CD14-positive monocyte (primary cell): ENCODE measurements around the gene APOL3. TPM values are rescaled to one million over a fixed set of nuclear protein-coding genes. Genes with fewer than 3 reads are reported as not detected.

Source experiments
- DNase-seq, 3 donors: peaks; one replicate each; pipeline ENCODE4 v3.0.0-alpha.2; 2011 to 2022
- H2AFZ ChIP-seq: 2 replicates; pipeline ENCODE4 v1.6.0; 2012; ENCODE audit warnings: mild to moderate bottlenecking, low read depth, low read length, inconsistent platforms; ENCODE audit not compliant: insufficient read depth, poor library complexity, severe bottlenecking
- H3K27ac ChIP-seq, 2 donors: 1 replicate in 1 of 2; 2 replicates in 1 of 2; pipeline ENCODE4 v1.5.1; 2012 to 2013; ENCODE audit warnings: low read length in 2 of 2, control low read depth in 1 of 2, inconsistent platforms in 1 of 2, low read depth in 1 of 2, mild to moderate bottlenecking in 1 of 2
- H3K27me3 ChIP-seq, 2 donors: one replicate each; pipeline versions ENCODE4 v1.6.0 to v1.6.1; 2011 to 2013; ENCODE audit warnings: low read length in 2 of 2; ENCODE audit not compliant: control insufficient read depth in 2 of 2, insufficient read depth in 2 of 2
- H3K36me3 ChIP-seq, 2 donors: replicated peaks in 1 of 2; 1 replicate in 1 of 2; 2 replicates in 1 of 2; pipeline versions ENCODE4 v1.5.1 to v1.6.1; 2012 to 2013; ENCODE audit warnings: low read length in 2 of 2, control low read depth in 1 of 2, inconsistent platforms in 1 of 2, mild to moderate bottlenecking in 1 of 2; ENCODE audit not compliant: insufficient read depth in 2 of 2, control insufficient read depth in 1 of 2
- H3K4me1 ChIP-seq, 2 donors: 1 replicate in 1 of 2; 2 replicates in 1 of 2; pipeline versions ENCODE4 v1.5.1 to v1.6.1; 2012 to 2013; ENCODE audit warnings: low read length in 2 of 2, control low read depth in 1 of 2, inconsistent platforms in 1 of 2, mild to moderate bottlenecking in 1 of 2, moderate library complexity in 1 of 2; ENCODE audit not compliant: insufficient read depth in 2 of 2, control insufficient read depth in 1 of 2
- H3K4me2 ChIP-seq: replicated peaks from 2 replicates; pipeline ENCODE3; 2012; ENCODE audit warnings: low read length, moderate library complexity, mild to moderate bottlenecking; ENCODE audit not compliant: poor library complexity, severe bottlenecking; ENCODE audit errors: extremely low read depth
- H3K4me3 ChIP-seq, 3 experiments: fragments of 200-600 bp in 1 of 3; sonication (generic) in 1 of 3; replicated peaks in 1 of 3; 1 replicate in 2 of 3; 2 replicates in 1 of 3; pipeline ENCODE4 v1.5.1; 2011 to 2013; ENCODE audit warnings: low read length in 3 of 3, mild to moderate bottlenecking in 3 of 3, control low read depth in 2 of 3, low read depth in 2 of 3, inconsistent platforms in 1 of 3, moderate library complexity in 1 of 3
- H3K79me2 ChIP-seq: 2 replicates; pipeline ENCODE4 v1.6.0; 2012; ENCODE audit warnings: mild to moderate bottlenecking, control low read depth, inconsistent platforms, low read length, moderate library complexity; ENCODE audit not compliant: insufficient read depth
- H3K9ac ChIP-seq: 2 replicates; pipeline ENCODE4 v1.6.0; 2017; ENCODE audit warnings: low read length, mild to moderate bottlenecking; ENCODE audit not compliant: insufficient read depth, poor library complexity, severe bottlenecking
- H3K9me3 ChIP-seq, 2 donors: replicated peaks in 1 of 2; 1 replicate in 1 of 2; 2 replicates in 1 of 2; pipeline versions ENCODE4 v1.5.1 to v1.6.1; 2012 to 2013; ENCODE audit warnings: low read length in 2 of 2, control low read depth in 1 of 2; ENCODE audit not compliant: control insufficient read depth in 1 of 2, insufficient read depth in 1 of 2
- H4K20me1 ChIP-seq: 2 replicates; pipeline ENCODE4 v1.6.0; 2012; ENCODE audit warnings: mild to moderate bottlenecking, low read length, control low read depth, moderate library complexity; ENCODE audit not compliant: insufficient read depth
- H3K27ac Mint-ChIP-seq, 7 donors: one replicate each; pipeline ENCODE4 v1.8.0; 2020; ENCODE audit warnings: mild to moderate bottlenecking in 7 of 7, mixed read lengths in 7 of 7, moderate library complexity in 6 of 7, inconsistent platforms in 2 of 7
- H3K27me3 Mint-ChIP-seq, 3 donors: one replicate each; pipeline ENCODE4 v1.8.0; 2021 to 2022; ENCODE audit warnings: low read depth in 3 of 3, mild to moderate bottlenecking in 3 of 3, mixed read lengths in 3 of 3, moderate library complexity in 3 of 3, inconsistent platforms in 1 of 3
- H3K36me3 Mint-ChIP-seq, 2 donors: one replicate each; pipeline ENCODE4 v1.8.0; 2020; ENCODE audit warnings: mixed read lengths in 2 of 2, inconsistent platforms in 1 of 2, mild to moderate bottlenecking in 1 of 2
- H3K4me1 Mint-ChIP-seq: one replicate; pipeline ENCODE4 v1.8.0; 2020; ENCODE audit warnings: mild to moderate bottlenecking, mixed read lengths
- H3K4me3 Mint-ChIP-seq, 2 donors: one replicate each; pipeline ENCODE4 v1.8.0; 2020; ENCODE audit warnings: mild to moderate bottlenecking in 2 of 2, mixed read lengths in 2 of 2, moderate library complexity in 1 of 2
- H3K9me3 Mint-ChIP-seq, 7 donors: one replicate each; pipeline ENCODE4 v1.8.0; 2020 to 2022; ENCODE audit warnings: mixed read lengths in 7 of 7, mild to moderate bottlenecking in 6 of 7, moderate library complexity in 6 of 7, inconsistent platforms in 2 of 7
- WGBS: methylation state at CpG from one replicate; pipeline ENCODE4 v1.1.5; 2013; ENCODE audit warnings: missing lambda C conversion rate; ENCODE audit not compliant: insufficient coverage; 5-methylcytosine and 5-hydroxymethylcytosine counted together
- intact Hi-C, 2 donors: fragments of 100-400 bp; cut with micrococcal nuclease; formaldehyde crosslinking; loops; one replicate each; pipeline versions ENCODE4 v1.15.0 to v1.15.1; 2023
- polyA plus RNA-seq, 3 donors: library from polyadenylated mRNA; depleted of rRNA in 1 of 3; unstranded in 2 of 3; stranded (reverse) in 1 of 3; fragments of 300-500 nt in 2 of 3; fragments of >200 nt in 1 of 3; fragmentation: Illumina TruSeq in 2 of 3; gene quantifications; 1 replicate in 2 of 3; 2 replicates in 1 of 3; pipeline ENCODE4 v1.2.3, GENCODE V29; 2012 to 2021
- TF ChIP-seq, protein P1 (sequence below): fragments of 200-600 bp; IDR thresholded peaks from one replicate; pipeline ENCODE4 v1.8.0; 2022; ENCODE audit warnings: antibody characterized with exemption, mild to moderate bottlenecking

APOL3 gene
- polyA plus RNA-seq, 3 donors = 39.9 to 97.0 (median 61.3) TPM

DNA sequence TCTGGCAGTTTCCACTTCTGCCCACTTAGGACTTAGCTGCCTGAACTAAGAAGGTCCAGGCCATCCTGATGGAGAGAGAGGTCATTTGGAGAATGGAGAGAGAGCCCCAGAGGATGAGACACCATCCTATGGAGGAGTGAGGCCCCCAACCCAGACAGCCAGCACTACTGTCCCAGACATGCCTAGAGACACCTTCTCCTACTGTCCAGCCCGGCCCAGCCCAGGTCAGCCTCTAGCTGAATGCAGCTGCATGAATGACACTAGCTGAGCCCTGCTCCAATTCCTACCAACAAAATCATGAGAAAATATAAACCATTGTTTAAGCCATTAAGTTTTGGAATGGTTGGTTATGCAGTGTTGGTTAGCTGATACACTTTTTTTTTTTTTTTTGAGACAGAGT, 47.4 kb downstream of the APOL3 start:
- TF ChIP-seq, protein P1, sequence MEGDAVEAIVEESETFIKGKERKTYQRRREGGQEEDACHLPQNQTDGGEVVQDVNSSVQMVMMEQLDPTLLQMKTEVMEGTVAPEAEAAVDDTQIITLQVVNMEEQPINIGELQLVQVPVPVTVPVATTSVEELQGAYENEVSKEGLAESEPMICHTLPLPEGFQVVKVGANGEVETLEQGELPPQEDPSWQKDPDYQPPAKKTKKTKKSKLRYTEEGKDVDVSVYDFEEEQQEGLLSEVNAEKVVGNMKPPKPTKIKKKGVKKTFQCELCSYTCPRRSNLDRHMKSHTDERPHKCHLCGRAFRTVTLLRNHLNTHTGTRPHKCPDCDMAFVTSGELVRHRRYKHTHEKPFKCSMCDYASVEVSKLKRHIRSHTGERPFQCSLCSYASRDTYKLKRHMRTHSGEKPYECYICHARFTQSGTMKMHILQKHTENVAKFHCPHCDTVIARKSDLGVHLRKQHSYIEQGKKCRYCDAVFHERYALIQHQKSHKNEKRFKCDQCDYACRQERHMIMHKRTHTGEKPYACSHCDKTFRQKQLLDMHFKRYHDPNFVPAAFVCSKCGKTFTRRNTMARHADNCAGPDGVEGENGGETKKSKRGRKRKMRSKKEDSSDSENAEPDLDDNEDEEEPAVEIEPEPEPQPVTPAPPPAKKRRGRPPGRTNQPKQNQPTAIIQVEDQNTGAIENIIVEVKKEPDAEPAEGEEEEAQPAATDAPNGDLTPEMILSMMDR = no peak
- peaks cover 7 to 20% (median 15%) of the 10 kb centered on the region in 3 donors for H3K27me3 Mint-ChIP-seq
- no peak for DNase-seq
- no CpG with 5 or more reads among the region's 1 CpG for WGBS
- Histone ChIP-seq H3K4me3 (no peak overlapping the region), H3K4me1 (no peaks in the 10 kb centered on the region), H3K27me3 (no peaks in the 10 kb centered on the region), H3K4me2 (no peak overlapping the region), H4K20me1 (no peaks in the 10 kb centered on the region), H2AFZ (no peak overlapping the region), H3K36me3 (no peaks in the 10 kb centered on the region), H3K9me3 (no peaks in the 10 kb centered on the region), H3K27ac (no peak overlapping the region), H3K9ac (no peak overlapping the region), H3K79me2 (no peaks in the 10 kb centered on the region)
- H3K9me3 Mint-ChIP-seq = peaks cover 0 to 2% (median 0%) of the 10 kb centered on the region in 7 donors
- no peaks in the 10 kb centered on the region for H3K36me3 Mint-ChIP-seq
- H3K4me3 Mint-ChIP-seq = no peak overlapping the region
- intact Hi-C loops = no loop called here
- no peaks in the 10 kb centered on the region for H3K4me1 Mint-ChIP-seq
- no peak overlapping the region for H3K27ac Mint-ChIP-seq

DNA sequence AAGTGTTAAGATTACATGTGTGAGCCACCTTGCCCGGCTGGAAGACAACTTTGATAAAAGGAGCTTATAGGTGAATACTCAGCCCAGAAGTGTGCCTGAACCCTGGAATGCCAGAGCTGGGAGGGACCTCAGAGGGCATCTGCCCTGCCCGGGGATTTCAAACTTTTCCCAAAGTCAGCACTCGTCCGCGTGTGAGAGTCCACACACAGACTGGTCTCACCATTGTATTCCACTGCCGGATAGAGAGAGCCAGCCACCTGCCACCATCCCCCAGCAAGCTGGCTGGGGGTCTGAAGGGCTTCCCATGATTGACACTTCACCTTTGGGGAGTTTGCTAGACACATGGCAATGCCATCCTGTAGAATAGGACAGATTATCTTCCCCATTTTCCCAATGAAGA, 49.2 kb downstream of the APOL3 start:
- no peaks in the 10 kb centered on the region for H3K36me3 ChIP-seq
- H3K27me3 Mint-ChIP-seq = peaks cover 7 to 18% (median 17%) of the 10 kb centered on the region in 3 donors
- no peaks in the 10 kb centered on the region for H3K9me3 ChIP-seq
- intact Hi-C loops = no loop called here
- no peak overlapping the region for H3K9ac ChIP-seq
- H3K4me2 ChIP-seq = no peak overlapping the region
- H3K27ac Mint-ChIP-seq = no peak overlapping the region
- no peak overlapping the region for H3K27ac ChIP-seq
- H2AFZ ChIP-seq = no peak overlapping the region
- H3K79me2 ChIP-seq = no peaks in the 10 kb centered on the region
- peaks cover 0 to 4% of the 10 kb centered on the region in 2 donors for H3K4me1 ChIP-seq
- peaks cover 5% of the 10 kb centered on the region for H3K4me1 Mint-ChIP-seq
- WGBS = 100% methylated on average over 5 of the region's 6 CpGs
- no peak overlapping the region for H3K4me3 ChIP-seq
- no peaks in the 10 kb centered on the region for H3K27me3 ChIP-seq
- TF ChIP-seq, protein P1 = no peak
- H3K4me3 Mint-ChIP-seq = no peak overlapping the region
- H4K20me1 ChIP-seq = no peaks in the 10 kb centered on the region
- no peak for DNase-seq
- H3K36me3 Mint-ChIP-seq = no peaks in the 10 kb centered on the region
- H3K9me3 Mint-ChIP-seq = peaks cover 0 to 2% (median 0%) of the 10 kb centered on the region in 7 donors
